Measurements from ENCODE around the gene CEACAM1.
A peak's percentile ranks its signal among the peaks of the same experiment; 100 is the strongest.
"Not testable (repeated sequence)": the region's sequence is repeated elsewhere in the genome, so short reads cannot be mapped to it uniquely, and the experiment has no call there.

CEACAM1 gene

GRCh38 chr19:42528354-42529247 is at the start of gene CEACAM1:
TSS of gene CEACAM1 (minus strand) at chr19:42528481. CDS start at chr19:42528374, 107 bp downstream.
- no peak for DNase-seq

DNA sequence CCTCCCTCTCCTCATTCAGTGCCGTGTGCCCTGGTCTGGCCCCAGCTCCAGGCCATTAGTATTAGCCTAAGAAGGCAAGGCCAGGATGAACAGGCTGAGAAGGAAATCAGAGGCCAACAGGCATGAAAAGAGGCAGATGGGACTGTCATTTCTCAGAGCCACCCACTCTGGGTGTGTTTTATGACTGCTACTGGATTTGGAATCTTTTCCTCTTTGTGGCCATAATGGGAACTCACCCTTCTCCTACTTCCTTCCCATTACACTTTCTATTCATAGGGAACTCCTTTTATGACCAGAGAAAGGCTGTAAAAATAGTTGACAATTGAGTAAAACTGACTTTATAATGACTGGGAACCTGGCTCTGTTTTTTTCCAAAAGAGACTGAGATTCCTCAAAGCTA is 48.7 kb upstream of the CEACAM1 start:
- no peak for DNase-seq

DNA sequence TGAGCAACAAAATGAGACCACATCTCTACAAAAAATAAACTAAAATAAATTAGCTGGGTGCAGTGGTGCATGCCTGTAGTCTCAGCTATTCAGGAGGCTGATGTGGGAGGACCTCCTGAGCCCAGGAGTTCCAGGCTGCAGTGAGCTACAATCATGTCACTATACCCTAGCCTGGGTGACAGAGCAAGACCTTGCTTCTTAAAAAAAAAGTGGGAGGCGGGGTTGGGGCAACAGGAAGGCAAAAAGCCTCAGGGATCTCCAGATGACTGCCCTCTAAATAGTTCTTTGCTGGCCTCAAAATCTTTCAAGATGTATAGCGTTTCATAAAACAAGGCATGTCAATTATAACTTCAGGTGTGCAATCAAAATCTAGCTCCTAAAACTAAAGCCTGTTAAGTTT is 48.0 kb upstream of the CEACAM1 start:
- DNase-seq, result no peak

- no peak for DNase-seq
These were observed 45.4 kb upstream of the CEACAM1 start for GRCh38 chr19:42573642-42574041.

- no peak for DNase-seq
These were observed 42.8 kb upstream of the CEACAM1 start for GRCh38 chr19:42571116-42571515.

DNA sequence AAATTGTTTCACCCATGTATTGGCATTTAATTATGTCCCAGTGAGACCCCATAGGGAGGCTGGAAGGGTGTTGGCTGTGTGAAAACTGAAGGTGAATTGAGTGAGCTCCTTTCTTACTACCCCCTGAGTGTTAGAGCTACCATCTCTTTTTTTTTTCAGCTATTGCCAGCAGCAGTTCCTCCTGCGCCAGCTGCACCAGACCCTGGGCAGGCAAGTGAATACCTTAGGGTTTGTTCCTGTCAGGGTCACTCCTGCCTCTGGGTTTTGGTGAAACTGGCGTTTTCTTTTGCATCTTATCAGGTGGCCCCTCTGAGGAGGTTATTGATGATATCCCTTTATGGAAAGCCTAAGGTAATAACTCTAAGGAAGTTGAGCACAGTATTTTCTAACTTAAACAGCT is 40.9 kb upstream of the CEACAM1 start:
- no peak for DNase-seq

- DNase-seq, result no peak
These were observed 39.7 kb upstream of the CEACAM1 start for GRCh38 chr19:42568006-42568405.

GRCh38 chr19:42567567-42567966 is 39.3 kb upstream of the CEACAM1 start:
- DNase-seq, result no peak

- peak; percentile 11 for DNase-seq
These were observed 35.3 kb upstream of the CEACAM1 start for GRCh38 chr19:42563352-42564210.

DNA sequence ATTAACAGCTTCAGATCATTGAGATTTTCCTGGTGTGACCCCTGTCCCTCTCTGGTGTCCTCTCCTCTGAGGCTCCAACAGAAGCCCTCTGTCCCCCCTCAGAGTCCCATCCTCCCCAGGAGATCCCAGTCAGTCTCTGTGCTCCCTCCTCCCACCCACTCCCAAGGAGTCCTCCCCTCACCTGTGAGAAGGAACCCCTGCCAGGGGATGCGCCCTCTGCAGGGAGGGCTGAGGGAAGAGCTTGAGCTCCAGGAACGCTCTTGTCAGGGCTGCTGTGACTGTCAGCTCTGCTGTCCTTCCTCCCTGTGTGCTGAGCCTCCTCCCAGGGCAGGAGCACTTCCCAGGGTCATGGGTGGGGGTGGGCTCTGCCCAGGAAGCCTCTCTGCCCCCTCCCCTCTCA is 33.2 kb upstream of the CEACAM1 start:
- no peak for DNase-seq

DNA sequence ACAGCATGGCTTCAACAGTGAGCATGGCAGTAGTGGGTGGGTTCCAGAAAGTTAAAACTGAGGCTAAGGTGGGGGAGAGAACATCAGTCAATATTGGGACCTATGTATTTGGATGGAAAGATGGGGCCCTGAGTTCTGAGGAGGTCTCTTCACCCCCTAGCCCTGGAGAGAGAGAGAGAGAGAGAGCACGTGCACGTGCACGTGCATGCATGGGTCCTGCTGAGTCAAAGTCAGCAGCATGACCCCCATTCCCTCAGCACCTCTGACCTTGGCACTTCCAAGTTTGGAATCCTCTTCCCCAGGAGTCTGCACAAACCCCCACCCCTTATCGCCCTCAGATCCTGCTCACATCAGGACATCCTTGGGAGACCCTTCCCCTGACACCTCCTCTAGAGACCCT is 32.5 kb upstream of the CEACAM1 start:
- DNase-seq, result no peak

- no peak for DNase-seq
These were observed 30.3 kb upstream of the CEACAM1 start for GRCh38 chr19:42558450-42559150.

GRCh38 chr19:42557386-42557871 is 29.1 kb upstream of the CEACAM1 start:
- DNase-seq, result not testable (repeated sequence)

DNA sequence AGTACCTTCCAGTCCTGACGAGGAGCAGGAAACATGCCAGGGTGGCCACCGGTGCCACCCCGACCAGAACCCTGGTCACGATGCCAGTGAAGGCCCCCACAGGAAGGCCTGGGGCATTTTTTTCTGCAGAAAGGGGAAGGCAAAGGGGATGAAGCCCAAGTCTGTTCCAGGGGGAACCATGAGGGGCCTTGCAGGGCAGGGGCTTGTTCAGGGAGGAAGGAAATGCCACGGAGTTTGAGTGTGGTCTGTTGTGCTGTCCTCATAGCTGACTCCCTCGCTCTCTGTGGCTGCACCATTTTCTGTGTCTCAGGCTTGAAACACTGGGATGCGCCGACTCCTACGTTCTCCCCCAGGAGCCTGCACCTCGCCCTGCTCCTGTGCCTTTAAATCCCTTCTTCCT is 27.5 kb upstream of the CEACAM1 start:
- DNase-seq, result no peak

GRCh38 chr19:42555317-42555716 is 27.0 kb upstream of the CEACAM1 start:
- no peak for DNase-seq

DNA sequence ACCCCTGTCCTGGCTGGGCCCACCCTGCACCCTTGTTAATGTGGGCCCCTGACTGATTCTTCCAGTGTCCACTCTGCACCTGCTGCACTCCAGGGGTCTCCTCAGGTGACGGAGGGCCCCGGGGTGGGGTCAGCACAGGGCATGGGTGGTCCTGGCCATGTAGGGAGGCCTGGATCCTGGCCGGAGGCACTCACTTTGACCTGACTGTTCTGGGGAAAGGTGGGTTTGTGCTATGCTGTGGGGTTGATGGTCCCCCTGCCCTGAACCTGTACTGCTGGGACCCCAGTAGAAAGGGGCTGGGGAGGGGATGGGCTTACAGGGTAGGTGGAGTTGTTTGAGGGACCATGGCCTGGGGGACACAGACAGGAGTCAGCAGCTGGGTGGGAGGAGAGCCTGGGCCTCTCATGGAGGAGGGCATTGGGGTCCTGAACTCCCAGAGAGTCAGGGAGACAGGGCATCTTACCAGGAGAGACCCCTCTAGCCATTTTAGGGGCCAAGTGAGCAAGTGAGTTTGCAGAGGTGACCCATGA is 25.8 kb upstream of the CEACAM1 start:
- no peak for DNase-seq

- DNase-seq, result no peak
These were observed 25.2 kb upstream of the CEACAM1 start for GRCh38 chr19:42553292-42554045.

GRCh38 chr19:42552086-42553065 is 24.1 kb upstream of the CEACAM1 start:
- no peak for DNase-seq

DNA sequence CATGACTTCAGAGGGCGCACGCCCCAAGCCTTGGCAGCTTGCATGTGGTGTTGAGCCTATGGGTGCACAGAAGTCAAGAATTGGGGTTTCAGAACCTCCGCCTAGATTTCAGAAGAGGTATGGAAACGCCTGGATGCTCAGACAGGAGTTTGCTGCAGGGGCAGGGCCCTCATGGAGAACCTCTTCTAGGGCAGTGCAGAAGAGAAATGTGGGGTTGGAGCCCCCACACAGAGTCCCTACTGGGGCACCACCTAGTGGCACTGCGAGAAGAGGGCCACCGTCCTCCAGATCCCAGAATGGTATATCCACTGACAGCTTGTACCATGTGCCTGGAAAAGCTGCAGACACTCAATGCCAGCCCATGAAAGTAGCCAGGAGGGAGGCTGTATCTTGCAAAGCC is 22.2 kb upstream of the CEACAM1 start:
- not testable (repeated sequence) for DNase-seq

DNA sequence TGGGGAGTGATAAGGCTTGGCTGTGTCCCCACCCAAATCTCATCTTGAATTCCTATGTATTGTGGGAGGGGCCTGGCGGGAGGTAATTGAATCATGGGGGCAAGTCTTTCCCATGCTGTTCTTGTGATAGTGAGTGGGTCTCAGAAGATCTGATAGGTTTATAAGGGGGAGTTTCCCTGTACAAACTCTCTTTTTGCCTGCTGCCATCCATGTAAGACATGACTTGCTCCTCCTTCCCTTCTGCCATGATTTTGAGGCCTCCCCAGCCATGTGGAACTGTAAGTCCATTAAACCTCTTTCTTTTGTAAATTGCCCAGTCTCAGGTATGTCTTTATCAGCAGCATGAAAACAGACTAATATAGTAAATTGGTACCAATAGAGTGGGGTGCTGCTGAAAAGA is 20.8 kb upstream of the CEACAM1 start:
- not testable (repeated sequence) for DNase-seq

- DNase-seq, result no peak
These were observed 20.3 kb upstream of the CEACAM1 start for GRCh38 chr19:42548552-42548951.

Data from NCI-H1092 (cell line).